ENCODE measurements around the gene KRTAP4-8.
"Not testable (repeated sequence)": the region's sequence is repeated elsewhere in the genome, so short reads cannot be mapped to it uniquely, and the experiment has no call there.

KRTAP4-8 gene

DNA sequence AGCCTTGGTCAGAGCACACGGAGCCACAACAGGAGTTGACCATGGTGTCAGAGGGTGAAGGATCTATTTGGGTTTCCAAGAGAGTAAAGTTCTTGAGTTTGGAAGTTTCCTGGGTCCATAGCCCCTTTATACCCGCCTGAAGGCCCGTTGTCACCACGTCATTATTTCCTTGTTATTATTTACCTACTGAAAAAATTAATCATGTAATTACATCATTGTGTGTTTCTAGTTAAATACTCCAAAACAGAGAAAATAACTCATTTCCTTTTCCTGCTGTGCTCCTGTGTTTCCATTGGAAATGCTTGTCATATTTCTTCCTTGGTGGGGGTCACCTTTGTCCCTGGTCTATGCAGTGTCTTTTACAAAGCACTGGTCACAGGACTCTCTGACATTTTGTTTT lies at the start of gene KRTAP4-8:
Gene KRTAP4-8 (minus strand): TSS at position 101 of the 400 bp plus-strand sequence. CDS start 58 bp downstream, at position 43.
- DNase-seq (ENCODE audit: low spot score) = no peak

GRCh38 chr17:41145261-41145660 lies 47.3 kb upstream of the KRTAP4-8 start:
- DNase-seq (ENCODE audit: low spot score) = no peak

GRCh38 chr17:41144846-41145245 lies 46.9 kb upstream of the KRTAP4-8 start:
- DNase-seq (ENCODE audit: low spot score) = no peak

- DNase-seq (ENCODE audit: low spot score) = no peak
Measured at GRCh38 chr17:41141361-41141760, 43.4 kb upstream of the KRTAP4-8 start.

- DNase-seq (ENCODE audit: low spot score) = no peak
Measured at GRCh38 chr17:41140360-41141131, 42.6 kb upstream of the KRTAP4-8 start, which contains the start of gene KRTAP4-6. KRTAP4-6 (minus strand) TSS chr17:41140544; CDS start chr17:41140487, 57 bp downstream.

DNA sequence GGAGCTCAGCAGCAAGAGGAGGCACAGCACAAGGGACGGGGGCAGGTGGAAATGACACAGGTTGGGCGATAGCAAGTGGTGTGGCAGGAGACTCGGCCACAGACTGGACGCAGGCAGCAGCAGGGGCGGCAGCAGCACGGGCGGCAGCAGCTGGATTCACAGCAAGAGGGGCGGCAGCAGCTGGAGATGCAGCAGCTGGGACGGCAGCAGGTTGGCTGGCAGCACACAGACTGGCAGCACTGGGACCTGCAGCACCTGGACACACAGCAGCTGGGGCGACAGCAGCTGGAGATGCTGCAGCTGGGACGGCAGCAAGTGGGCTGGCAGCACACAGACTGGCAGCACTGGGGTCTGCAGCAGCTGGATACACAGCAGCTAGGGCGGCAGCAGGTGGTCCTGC lies 41.9 kb upstream of the KRTAP4-8 start:
- DNase-seq (ENCODE audit: low spot score) = not testable (repeated sequence)

GRCh38 chr17:41133880-41134735 lies 36.2 kb upstream of the KRTAP4-8 start:
- no peak for DNase-seq (ENCODE audit: low spot score)

GRCh38 chr17:41131979-41132378 lies 34.0 kb upstream of the KRTAP4-8 start:
- no peak for DNase-seq (ENCODE audit: low spot score)

DNA sequence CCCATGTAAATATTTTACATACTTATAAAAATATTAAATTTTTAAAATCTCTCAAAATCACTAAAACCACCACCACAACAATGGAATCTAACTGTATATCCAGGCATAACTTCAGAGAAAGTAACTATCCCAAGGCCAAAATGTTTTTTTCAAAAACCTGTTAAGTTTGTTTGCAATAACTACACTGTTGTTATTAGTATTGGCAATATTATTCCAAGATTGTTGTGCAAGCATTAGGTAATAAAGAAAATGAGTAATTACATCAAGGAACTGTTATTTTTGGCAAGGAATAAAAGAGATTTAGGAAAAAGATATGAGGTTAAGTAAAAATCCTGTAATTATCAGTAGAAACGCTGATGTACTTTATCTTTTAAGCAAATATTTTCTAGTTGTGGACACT lies 29.4 kb upstream of the KRTAP4-8 start:
- DNase-seq (ENCODE audit: low spot score) = no peak

- DNase-seq (ENCODE audit: low spot score) = no peak
Measured at GRCh38 chr17:41126412-41126811, 28.5 kb upstream of the KRTAP4-8 start.

DNA sequence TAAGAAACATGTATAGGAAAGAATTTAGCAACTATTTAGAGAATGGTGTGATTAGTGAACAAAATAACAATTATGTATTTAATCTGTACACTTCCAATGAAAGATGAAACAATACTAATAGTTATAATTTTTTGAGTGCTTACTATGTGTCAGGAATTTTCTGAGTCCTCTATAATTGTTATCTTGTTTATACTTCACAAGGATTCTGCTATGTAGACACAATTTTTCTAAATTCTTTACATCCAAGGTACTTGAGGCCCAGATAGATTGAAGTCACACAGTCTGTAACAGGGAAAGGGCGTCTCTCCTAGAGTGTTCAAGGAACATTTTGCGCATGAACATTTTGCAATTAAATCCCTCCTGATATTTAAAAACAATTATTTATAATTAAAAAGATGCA lies 27.1 kb upstream of the KRTAP4-8 start:
- no peak for DNase-seq (ENCODE audit: low spot score)

DNA sequence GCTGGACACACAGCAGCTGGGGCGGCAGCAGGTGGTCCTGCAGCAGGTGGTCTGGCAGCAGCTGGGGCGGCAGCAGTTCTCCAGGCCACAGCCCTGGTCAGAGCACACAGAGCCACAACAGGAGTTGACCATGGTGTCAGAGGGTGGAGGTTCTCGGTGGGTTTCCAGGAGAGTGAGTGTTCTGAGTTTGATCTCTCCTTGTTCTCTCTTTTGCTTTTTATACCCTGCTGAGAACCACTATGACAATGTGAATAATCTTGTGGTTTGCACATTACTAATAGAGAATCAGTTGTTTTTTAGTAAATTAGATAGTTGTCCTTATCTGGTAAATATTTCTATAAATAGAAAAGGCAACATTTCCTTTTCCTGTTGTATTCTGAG lies 26.0 kb upstream of the KRTAP4-8 start, which contains the start of gene KRTAP4-12:
Gene KRTAP4-12 (minus strand): TSS at position 192 of the 381 bp plus-strand sequence. CDS start 60 bp downstream, at position 132.
- not testable (repeated sequence) for DNase-seq (ENCODE audit: low spot score)

DNA sequence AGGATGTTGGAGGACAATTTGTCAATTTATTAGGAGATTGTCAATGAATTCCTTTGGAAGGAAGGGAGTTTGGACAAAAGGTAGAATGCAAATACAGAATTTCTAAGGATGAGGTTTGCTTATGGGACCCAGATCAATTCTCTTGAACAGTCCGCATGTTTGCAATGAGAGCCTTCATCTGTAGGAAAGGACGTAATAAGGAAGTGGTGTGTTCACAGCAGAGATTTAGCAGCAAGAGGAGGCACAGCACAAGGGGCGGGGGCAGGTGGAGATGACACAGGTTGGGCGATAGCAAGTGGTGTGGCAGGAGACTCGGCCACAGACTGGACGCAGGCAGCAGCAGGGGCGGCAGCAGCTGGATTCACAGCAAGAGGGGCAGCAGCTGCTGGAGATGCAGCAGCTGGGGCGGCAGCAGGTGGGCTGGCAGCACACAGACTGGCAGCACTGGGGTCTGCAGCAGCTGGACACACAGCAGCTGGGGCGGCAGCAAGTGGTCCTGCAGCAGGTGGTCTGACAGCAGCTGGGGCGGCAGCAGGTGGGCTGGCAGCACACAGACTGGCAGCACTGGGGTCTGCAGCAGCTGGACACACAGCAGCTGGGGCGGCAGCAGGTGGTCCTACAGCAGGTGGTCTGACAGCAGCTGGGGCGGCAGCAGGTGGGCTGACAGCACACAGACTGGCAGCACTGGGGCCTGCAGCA lies 25.5 kb upstream of the KRTAP4-8 start:
- DNase-seq (ENCODE audit: low spot score) = not testable (repeated sequence)

DNA sequence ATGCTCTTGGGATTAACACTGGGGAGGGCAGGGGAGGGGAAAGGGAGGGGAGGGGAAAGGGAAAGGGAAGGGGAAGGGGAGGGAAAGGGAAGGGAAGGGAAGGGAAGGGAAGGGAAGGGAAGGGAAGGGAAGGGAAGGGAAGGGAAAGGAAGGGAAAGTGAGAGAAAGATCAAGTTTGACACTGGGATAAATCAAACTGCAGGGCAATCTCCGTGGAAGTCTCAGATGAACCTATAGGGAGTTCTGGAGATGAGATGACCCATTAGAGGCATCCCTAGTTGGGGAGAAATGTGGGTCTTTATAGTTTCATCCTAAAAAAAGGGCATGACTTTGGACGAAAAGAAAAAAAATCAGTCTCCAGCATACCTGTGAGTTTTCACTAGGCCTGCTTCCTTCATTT lies 23.8 kb upstream of the KRTAP4-8 start:
- DNase-seq (ENCODE audit: low spot score) = no peak

DNA sequence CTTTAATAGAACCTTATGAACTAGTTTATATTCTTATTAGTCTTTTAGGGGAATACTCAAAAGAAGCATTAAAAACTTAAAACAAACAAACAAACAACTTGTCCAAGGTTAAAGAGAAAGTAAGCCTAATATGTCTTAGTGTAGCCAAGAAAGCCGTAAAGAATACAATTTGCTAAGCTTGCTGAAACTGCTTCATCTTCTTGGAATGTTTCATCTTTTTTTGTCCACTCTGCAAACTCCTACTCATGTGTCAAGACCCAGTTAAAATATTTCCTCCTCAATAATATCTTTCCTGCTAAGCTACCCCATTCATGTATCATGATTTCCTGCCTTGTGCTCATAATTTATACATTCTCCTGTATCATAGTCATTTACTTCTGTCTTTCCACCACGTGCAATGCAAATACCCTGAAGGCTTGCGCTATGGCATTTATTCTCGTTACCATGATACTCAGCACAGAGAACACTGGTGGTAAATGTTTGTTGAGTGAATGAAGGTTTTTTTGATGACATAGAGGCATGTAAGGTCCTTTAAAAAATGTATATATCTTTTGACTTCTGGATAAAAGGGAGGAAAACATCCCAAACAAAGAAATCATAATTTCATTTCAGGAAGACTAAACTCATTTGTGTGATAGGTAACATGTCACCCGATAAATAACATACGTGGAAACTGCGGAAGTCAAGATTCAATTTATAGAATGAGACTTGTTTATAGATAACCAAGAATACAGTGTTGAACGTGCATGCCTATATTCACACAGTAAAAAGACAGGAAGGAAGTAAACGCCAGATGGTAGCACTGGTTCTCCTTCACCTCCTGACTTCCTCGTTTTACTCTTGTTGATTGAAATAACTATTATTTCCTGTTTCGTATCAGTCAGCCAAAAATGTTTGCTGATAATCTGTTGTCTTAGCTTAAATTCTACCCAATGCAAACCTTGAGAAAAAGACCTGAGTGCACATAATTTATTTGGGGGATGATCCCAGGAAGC lies 22.1 kb upstream of the KRTAP4-8 start:
- peak; percentile 45 for DNase-seq (ENCODE audit: low spot score)

DNA sequence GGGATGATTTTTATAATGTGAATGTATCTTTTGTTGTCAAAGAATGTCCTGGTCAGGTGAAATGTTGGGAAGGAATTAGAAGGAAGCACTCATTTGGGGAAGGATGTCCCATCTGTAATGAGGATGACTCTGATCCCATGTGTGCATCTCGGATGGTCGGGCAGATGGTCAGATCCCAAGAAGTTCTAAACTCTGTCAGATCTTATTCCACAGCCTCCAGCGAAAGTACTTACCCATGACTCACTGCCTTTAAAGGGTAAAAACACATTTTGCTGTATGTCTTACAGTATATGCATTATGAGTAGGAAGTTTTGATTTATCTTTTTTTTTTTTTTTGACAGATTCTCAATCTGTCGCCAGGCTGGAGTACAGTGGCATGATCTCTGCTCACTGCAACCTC lies 20.8 kb upstream of the KRTAP4-8 start:
- no peak for DNase-seq (ENCODE audit: low spot score)

- not testable (repeated sequence) for DNase-seq (ENCODE audit: low spot score)
Measured at GRCh38 chr17:41117846-41118386, 20.0 kb upstream of the KRTAP4-8 start, which contains the start of gene KRTAP4-11. KRTAP4-11 (minus strand) TSS chr17:41118373; CDS start chr17:41118315, 58 bp downstream.

GRCh38 chr17:41116297-41116696 lies 18.4 kb upstream of the KRTAP4-8 start:
- DNase-seq (ENCODE audit: low spot score) = peak; percentile 30

GRCh38 chr17:41111151-41111885 lies 13.4 kb upstream of the KRTAP4-8 start:
- DNase-seq (ENCODE audit: low spot score) = no peak

All from germinal center (tissue), 1 donor.